ENCODE measurements around the gene STIM1.
A peak's percentile ranks its signal among the peaks of the same experiment; 100 is the strongest.
"Not testable (repeated sequence)": the region's sequence is repeated elsewhere in the genome, so short reads cannot be mapped to it uniquely, and the experiment has no call there.

The STIM1 gene

GRCh38 chr11:3890014-3890413 is 34.5 kb downstream of the STIM1 start:
- DNase-seq = no peak

GRCh38 chr11:3890806-3891205 is 35.3 kb downstream of the STIM1 start:
- no peak for DNase-seq

- DNase-seq = no peak
Observed at GRCh38 chr11:3891751-3892150, 36.3 kb downstream of the STIM1 start.

GRCh38 chr11:3892156-3892555 is 36.7 kb downstream of the STIM1 start:
- no peak for DNase-seq

GRCh38 chr11:3893311-3893710 is 37.8 kb downstream of the STIM1 start:
- DNase-seq = no peak

- DNase-seq = no peak
Observed at GRCh38 chr11:3894128-3894731, 38.8 kb downstream of the STIM1 start.

- DNase-seq = no peak
Observed at GRCh38 chr11:3896644-3897043, 41.2 kb downstream of the STIM1 start.

GRCh38 chr11:3900230-3900629 is 44.8 kb downstream of the STIM1 start:
- not testable (repeated sequence) for DNase-seq

- no peak for DNase-seq
Observed at GRCh38 chr11:3901249-3902025, 46.0 kb downstream of the STIM1 start.

GRCh38 chr11:3902441-3902840 is 47.0 kb downstream of the STIM1 start:
- no peak for DNase-seq

- DNase-seq = no peak
Observed at GRCh38 chr11:3903207-3903896, 47.9 kb downstream of the STIM1 start.

GRCh38 chr11:3904228-3904627 is 48.8 kb downstream of the STIM1 start:
- no peak for DNase-seq

GRCh38 chr11:3905080-3905953 is 49.9 kb downstream of the STIM1 start:
- DNase-seq = peak; percentile 47

GRCh38 chr11:3906166-3906565 is 50.7 kb downstream of the STIM1 start:
- DNase-seq = no peak

- DNase-seq = no peak
Observed at GRCh38 chr11:3907590-3907989, 52.1 kb downstream of the STIM1 start.

- DNase-seq = no peak
Observed at GRCh38 chr11:3909901-3910300, 54.4 kb downstream of the STIM1 start.

- DNase-seq = no peak
Observed at GRCh38 chr11:3911908-3912505, 56.5 kb downstream of the STIM1 start.

- no peak for DNase-seq
Observed at GRCh38 chr11:3913921-3914320, 58.5 kb downstream of the STIM1 start.

GRCh38 chr11:3914805-3915204 is 59.3 kb downstream of the STIM1 start:
- no peak for DNase-seq

GRCh38 chr11:3916962-3917361 is 61.5 kb downstream of the STIM1 start:
- no peak for DNase-seq

- DNase-seq = peak; percentile 56
Observed at GRCh38 chr11:3920148-3920852, 64.8 kb downstream of the STIM1 start.

GRCh38 chr11:3922056-3922455 is 66.6 kb downstream of the STIM1 start:
- no peak for DNase-seq
